ES-I3 (cell line): Measurements from ENCODE around the gene KDM4C.
"Not testable (repeated sequence)": the region's sequence is repeated elsewhere in the genome, so short reads cannot be mapped to it uniquely, and the experiment has no call there.

Experiments used
- H3K36me3 ChIP-seq: 2 replicates; pipeline ENCODE4 v1.6.1; 2013; ENCODE audit warnings: mild to moderate bottlenecking, low read length, control low read depth, moderate library complexity; ENCODE audit not compliant: insufficient read depth
- H3K4me1 ChIP-seq: 2 replicates; pipeline ENCODE4 v1.6.1; 2013; ENCODE audit warnings: mild to moderate bottlenecking, control low read depth, low read length; ENCODE audit not compliant: insufficient read depth
- H3K9ac ChIP-seq: 2 replicates; pipeline ENCODE4 v1.6.1; 2013; ENCODE audit warnings: low read depth, mild to moderate bottlenecking, low read length, moderate library complexity
- H3K9me3 ChIP-seq: 2 replicates; pipeline ENCODE4 v1.6.1; 2013; ENCODE audit warnings: mild to moderate bottlenecking, low read length, moderate library complexity; ENCODE audit not compliant: control insufficient read depth, insufficient read depth

Gene KDM4C

DNA sequence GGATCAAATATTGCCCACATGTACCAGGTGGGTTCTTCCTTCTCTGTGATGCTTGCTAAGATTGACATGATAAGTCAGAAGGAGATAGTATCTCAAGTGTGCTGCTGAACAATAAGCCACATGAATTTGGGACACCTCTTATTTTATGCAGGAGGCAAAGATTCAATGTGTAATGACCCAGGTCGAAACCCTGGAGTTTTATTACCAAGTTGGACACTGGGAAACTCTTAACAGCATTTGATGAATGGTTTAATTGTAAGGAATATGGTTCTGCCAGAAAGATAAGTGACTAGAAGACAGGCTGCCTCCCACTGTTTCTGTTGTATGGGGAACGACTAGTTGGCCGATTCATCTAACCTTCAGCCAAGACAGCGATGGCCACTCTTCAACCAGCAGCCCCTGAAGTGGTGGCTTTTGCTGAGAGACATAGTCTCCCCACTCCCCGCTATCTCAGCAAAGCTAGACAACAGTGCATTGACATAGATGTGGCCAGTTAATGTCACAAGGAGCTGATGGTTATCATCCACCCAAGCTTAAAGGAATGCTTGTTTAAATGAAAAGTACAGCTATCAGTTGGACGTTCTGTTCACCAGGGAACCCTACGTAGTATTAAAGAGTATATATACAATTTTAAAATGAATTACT, 407.7 kb downstream of the KDM4C start:
- Histone ChIP-seq H3K4me1 (no peaks in the 10 kb centered on the region; the same call in 1 of the 2 replicates), H3K9me3 (no peaks in the 10 kb centered on the region), H3K9ac (no peak overlapping the region), H3K36me3 (no peaks in the 10 kb centered on the region)

- H3K9me3 ChIP-seq: no peaks in the 10 kb centered on the region
- peaks cover 6% of the 10 kb centered on the region for H3K4me1 ChIP-seq
- H3K9ac ChIP-seq: no peak overlapping the region
- H3K36me3 ChIP-seq: no peaks in the 10 kb centered on the region
Observed at GRCh38 chr9:7166074-7166473, 408.3 kb downstream of the KDM4C start.

- Histone ChIP-seq H3K9me3 (no peaks in the 10 kb centered on the region), H3K4me1 (peaks cover 22% of the 10 kb centered on the region), H3K36me3 (no peaks in the 10 kb centered on the region), H3K9ac (no peak overlapping the region)
Observed at GRCh38 chr9:7169717-7170389, 412.1 kb downstream of the KDM4C start.

DNA sequence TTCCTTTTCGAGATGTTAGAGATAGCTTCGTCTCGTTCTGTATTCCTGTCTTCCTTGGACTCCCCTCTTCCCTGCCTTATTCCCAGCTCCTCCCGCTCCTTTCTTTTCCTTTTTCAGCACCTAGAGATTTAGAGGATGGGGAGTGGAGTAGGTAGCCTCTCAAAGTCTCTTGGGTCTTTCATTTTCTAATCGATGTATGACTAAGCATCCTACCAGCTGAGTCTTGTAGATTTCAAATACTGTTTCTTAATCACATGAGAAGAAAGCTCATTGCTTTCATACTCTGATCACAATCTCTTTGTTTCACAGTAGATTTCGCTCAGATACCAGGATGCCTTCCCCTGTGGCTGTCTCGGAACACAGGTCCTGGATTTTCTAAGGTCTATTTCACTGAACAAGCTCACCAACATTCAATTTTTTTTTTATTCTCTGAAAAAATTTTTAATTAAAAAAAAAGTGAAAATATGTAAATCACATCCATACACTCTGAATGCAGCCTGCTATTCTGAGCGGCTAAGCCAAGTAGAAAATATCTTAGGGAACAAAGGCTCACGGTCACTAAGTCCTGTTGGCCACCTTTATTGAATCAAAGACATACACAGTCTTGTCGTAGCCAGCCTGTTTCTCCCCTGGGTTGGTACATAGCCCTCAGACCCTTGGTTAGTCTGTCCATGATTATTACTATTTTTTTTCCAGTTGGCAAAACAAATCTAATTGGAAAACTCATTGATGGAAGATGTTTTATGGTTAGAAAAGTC, 413.8 kb downstream of the KDM4C start:
- Histone ChIP-seq H3K9ac (no peak overlapping the region), H3K9me3 (no peaks in the 10 kb centered on the region), H3K36me3 (no peaks in the 10 kb centered on the region), H3K4me1 (peaks cover 22% of the 10 kb centered on the region)

DNA sequence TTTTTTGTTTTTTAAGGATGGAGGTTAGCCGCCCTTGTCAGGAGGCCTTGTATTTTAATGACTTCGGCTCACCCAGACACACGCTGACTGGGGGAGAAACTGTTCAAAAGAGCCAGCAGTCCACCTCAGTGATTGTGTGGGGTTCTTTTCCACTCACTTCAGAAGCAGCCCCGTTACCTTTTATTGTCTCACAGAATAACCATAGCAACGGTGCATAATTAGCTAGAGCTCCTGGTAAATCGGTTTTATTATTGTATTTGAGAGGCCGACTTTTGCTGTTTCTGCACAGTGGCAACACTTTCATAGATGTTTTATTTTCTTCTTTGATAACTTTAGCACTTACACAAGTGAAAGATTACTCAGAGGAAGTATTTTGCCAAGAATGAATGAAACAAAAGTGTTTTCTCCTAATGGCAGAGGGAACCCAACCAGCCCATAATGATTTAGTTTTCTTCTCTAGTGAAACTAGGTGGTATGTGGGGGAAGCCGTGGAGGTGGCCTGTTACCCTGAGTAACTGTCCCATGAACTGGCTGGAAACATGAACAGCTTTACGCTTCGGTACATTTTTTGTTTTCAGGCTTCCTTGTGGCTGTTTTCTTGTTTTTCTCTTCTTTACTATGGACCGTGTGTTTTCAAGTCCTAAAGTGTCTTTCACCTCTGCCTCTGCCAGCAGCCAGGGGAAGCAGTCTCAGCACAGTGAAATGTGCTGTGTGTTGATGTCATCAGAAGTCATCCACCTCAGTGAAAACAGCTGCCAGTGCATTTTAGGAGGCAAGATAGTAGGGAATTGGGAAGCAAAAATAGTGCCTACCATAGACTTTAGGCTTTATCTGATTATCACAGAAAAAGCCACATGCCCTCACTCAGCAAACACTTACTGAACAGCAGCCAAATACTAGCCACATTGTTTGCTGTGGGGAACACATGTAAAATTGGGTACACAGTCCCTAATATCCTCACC, 414.7 kb downstream of the KDM4C start:
- peaks cover 22% of the 10 kb centered on the region for H3K4me1 ChIP-seq
- no peak overlapping the region for H3K9ac ChIP-seq
- no peaks in the 10 kb centered on the region for H3K36me3 ChIP-seq
- no peaks in the 10 kb centered on the region for H3K9me3 ChIP-seq

GRCh38 chr9:7173139-7173538, 415.4 kb downstream of the KDM4C start:
- peaks cover 22% of the 10 kb centered on the region for H3K4me1 ChIP-seq
- no peaks in the 10 kb centered on the region for H3K9me3 ChIP-seq
- no peaks in the 10 kb centered on the region for H3K36me3 ChIP-seq
- no peak overlapping the region for H3K9ac ChIP-seq

DNA sequence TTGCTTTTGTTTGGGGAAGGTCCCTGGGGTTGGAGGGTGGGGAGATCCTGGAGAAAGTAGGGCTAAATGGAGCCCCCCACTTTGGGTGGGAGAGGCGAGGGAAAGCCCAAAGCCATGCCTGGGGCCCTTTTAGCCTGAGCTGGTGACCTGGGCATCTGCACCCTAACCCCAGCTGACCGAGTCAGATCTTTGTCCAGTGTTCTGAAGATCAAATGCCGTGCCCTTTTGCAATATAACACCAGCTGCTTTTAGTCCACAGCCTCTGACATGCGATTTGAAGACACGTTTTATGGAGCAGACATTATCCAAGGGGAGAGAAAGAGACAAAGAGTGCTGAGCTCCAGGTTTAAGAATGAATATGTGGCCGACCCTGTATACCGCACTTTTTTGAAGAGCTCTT, 416.5 kb downstream of the KDM4C start:
- H3K9ac ChIP-seq: no peak overlapping the region
- no peaks in the 10 kb centered on the region for H3K36me3 ChIP-seq
- H3K4me1 ChIP-seq: peaks cover 25% of the 10 kb centered on the region
- no peaks in the 10 kb centered on the region for H3K9me3 ChIP-seq

- H3K36me3 ChIP-seq: no peaks in the 10 kb centered on the region
- H3K4me1 ChIP-seq: peaks cover 25% of the 10 kb centered on the region
- no peak overlapping the region for H3K9ac ChIP-seq
- H3K9me3 ChIP-seq: no peaks in the 10 kb centered on the region
Observed at GRCh38 chr9:7174884-7175283, 417.1 kb downstream of the KDM4C start.

DNA sequence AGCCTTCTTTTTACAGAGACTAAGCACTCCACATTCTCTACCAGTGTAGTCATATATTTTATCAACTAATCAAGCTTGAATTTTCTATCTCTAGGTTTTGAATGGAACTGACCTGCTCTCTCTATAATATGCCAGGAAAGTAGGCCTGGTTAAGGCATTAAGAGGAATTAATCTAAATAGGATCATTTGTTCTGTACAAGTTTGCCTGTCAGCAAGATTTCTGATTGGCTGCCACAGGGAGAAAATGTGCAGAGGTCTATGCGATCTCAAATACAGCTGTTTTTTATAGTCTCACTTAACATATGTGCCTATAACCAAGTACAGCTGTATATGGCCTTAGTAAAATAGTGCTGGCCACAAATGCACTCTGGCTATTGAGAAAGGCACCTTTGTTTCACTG, 418.8 kb downstream of the KDM4C start:
- Histone ChIP-seq H3K4me1 (peaks cover 15% of the 10 kb centered on the region), H3K9ac (no peak overlapping the region), H3K36me3 (no peaks in the 10 kb centered on the region), H3K9me3 (no peaks in the 10 kb centered on the region; the same call in 1 of the 2 replicates)

DNA sequence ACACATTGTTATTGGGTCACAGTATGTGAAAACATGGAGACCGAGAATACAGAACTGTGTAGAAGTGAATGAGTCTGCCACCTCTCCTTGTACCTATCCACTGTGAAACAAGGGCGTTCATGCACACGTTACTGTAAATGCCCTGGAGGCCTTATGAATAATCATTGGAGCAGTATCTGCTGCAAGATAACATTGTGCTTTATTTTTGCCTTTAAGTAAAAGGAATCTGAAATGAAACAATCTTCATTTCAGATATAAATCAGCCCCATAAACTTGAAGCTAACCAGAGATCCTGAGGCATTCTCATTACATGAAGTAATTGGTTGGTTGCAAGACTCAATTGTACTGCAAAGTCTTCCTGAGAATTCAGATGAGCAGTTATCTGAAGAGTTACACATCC, 419.6 kb downstream of the KDM4C start:
- H3K36me3 ChIP-seq: no peaks in the 10 kb centered on the region
- H3K9ac ChIP-seq: no peak overlapping the region
- peaks cover 7% of the 10 kb centered on the region for H3K4me1 ChIP-seq

GRCh38 chr9:7178729-7179128, 421.0 kb downstream of the KDM4C start:
- H3K4me1 ChIP-seq: peaks cover 3% of the 10 kb centered on the region; the same call in 1 of the 2 replicates
- H3K9ac ChIP-seq: no peak overlapping the region
- no peaks in the 10 kb centered on the region for H3K36me3 ChIP-seq
- H3K9me3 ChIP-seq: no peaks in the 10 kb centered on the region; the same call in 1 of the 2 replicates

More for the DNA sequence above, 419.6 kb downstream of the KDM4C start:
- H3K9me3 ChIP-seq: no peaks in the 10 kb centered on the region; the same call in 1 of the 2 replicates

DNA sequence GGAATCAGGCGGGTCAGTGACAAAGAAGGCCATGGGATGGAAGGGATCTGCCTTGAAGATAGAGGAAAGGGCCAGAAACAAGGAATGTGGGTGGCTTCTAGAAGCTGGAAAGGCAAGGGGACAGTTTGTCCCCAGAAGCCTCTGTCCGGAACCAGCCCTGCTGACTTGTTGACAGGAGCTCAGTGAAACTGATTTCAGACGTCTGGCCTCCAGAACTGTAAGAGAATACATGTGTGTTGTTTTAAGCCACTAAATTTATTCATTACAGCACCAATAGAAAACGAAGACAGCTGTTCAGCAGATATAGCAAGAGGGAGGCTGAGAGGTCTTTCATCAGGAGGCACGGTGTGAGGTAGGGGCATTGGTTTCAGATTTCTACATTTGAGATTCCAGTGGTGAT, 422.5 kb downstream of the KDM4C start:
- Histone ChIP-seq H3K36me3 (no peaks in the 10 kb centered on the region), H3K4me1 (peaks cover 5% of the 10 kb centered on the region), H3K9ac (no peak overlapping the region), H3K9me3 (no peaks in the 10 kb centered on the region; the same call in 1 of the 2 replicates)

GRCh38 chr9:7183139-7183538, 425.4 kb downstream of the KDM4C start:
- not testable (repeated sequence) for H3K9ac ChIP-seq, H3K36me3 ChIP-seq
- H3K4me1 ChIP-seq: peaks cover 14% of the 10 kb centered on the region
- H3K9me3 ChIP-seq: peaks cover 11% of the 10 kb centered on the region; the same call in 1 of the 2 replicates

GRCh38 chr9:7185612-7186011, 427.8 kb downstream of the KDM4C start:
- no peak overlapping the region for H3K9ac ChIP-seq
- peaks cover 10% of the 10 kb centered on the region; the same call in 1 of the 2 replicates for H3K4me1 ChIP-seq
- peaks cover 8% of the 10 kb centered on the region; the same call in 1 of the 2 replicates for H3K36me3 ChIP-seq
- peaks cover 14% of the 10 kb centered on the region; the same call in 1 of the 2 replicates for H3K9me3 ChIP-seq
